Measurements from ENCODE around the gene ZNF814. TPM values are rescaled to one million over a fixed set of nuclear protein-coding genes. Genes with fewer than 3 reads are reported as not detected.
"Not testable (repeated sequence)": the region's sequence is repeated elsewhere in the genome, so short reads cannot be mapped to it uniquely, and the experiment has no call there.

Gene ZNF814
- total and polyA plus RNA-seq, 7 experiments from 2014 or later, result 12.7 to 56.9 (median 31.4) TPM

DNA sequence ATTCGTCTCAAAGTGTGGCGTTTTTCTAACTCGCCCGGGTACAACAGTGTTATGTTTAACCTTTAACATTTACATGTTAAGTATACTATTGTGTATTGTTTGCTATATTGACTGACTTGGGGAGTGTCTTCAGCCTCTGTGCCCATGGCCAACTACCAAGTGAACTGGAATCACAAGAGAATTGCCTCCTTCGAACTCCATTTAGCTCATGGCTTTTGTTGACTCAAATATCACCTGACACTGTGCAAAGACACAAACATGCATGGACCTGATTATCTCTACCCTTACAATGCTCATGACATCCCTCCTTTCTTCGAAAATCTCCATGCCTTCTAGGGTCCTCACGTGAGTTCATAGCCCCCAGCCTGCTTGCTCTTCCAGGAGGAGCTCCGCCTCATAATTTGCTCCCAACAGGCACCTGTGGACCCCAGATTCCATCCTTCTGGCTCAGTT is 704 bp downstream of the ZNF814 start:
- H3K36me3 Mint-ChIP-seq, result peaks cover 25 to 63% (median 56%) of the 10 kb centered on the region in 5 donors
- intact Hi-C loops (cut with micrococcal nuclease), result loop anchor here in 1 of 2 donors (1.0 to 5.0 kb wide), 2 partner anchors 39 to 264 kb away; partner anchors contain the start of genes ZNF329 and ZNF587
- peaks cover 5 to 88% (median 59%) of the 10 kb centered on the region in 11 donors for H3K9me3 Mint-ChIP-seq
- no peak for DNase-seq
- ATAC-seq, result no peak
- Histone ChIP-seq H3K36me3 (ENCODE audit: control insufficient read depth in 2 of 3, insufficient read depth in 3 of 3, low read length in 3 of 3) (peaks cover 0 to 30% (median 0%) of the 10 kb centered on the region in 3 experiments), H3K27ac (ENCODE audit: low read depth, low read length) (peak overlapping the region; percentile 74), H3K27me3 (ENCODE audit: control insufficient read depth in 2 of 2, insufficient read depth in 2 of 2, low read length in 2 of 2) (no peaks in the 10 kb centered on the region), H3K4me1 (ENCODE audit: control insufficient read depth in 2 of 2, insufficient read depth in 2 of 2, low read length in 2 of 2) (no peaks in the 10 kb centered on the region), H3K4me3 (ENCODE audit: low read length) (peak overlapping the region; percentile 80), H3K9me3 (ENCODE audit: control insufficient read depth in 2 of 3, low read length in 3 of 3) (peaks cover 0 to 33% (median 0%) of the 10 kb centered on the region in 3 experiments)
- H3K4me1 Mint-ChIP-seq, result peaks cover 18 to 33% (median 22%) of the 10 kb centered on the region in 7 donors
- peak overlapping the region; percentile 84 to 95 (median 90) for H3K4me3 Mint-ChIP-seq
- H3K27me3 Mint-ChIP-seq, result no peaks in the 10 kb centered on the region
- POLR2A ChIA-PET, result interaction anchor here (0.7 to 1.4 kb wide), 5 partner anchors 15 to 1485 kb away, joined by 3 to 5 read pairs (median 4); partner anchors contain the start of gene ZNF606
- CTCF ChIA-PET, result interaction anchor here (0.6 kb wide), 1 partner anchor 542 kb away, joined by 4 read pairs; no protein-coding TSS in a partner anchor
- H3K27ac Mint-ChIP-seq, result peak overlapping the region; percentile 66 to 92 (median 86)

DNA sequence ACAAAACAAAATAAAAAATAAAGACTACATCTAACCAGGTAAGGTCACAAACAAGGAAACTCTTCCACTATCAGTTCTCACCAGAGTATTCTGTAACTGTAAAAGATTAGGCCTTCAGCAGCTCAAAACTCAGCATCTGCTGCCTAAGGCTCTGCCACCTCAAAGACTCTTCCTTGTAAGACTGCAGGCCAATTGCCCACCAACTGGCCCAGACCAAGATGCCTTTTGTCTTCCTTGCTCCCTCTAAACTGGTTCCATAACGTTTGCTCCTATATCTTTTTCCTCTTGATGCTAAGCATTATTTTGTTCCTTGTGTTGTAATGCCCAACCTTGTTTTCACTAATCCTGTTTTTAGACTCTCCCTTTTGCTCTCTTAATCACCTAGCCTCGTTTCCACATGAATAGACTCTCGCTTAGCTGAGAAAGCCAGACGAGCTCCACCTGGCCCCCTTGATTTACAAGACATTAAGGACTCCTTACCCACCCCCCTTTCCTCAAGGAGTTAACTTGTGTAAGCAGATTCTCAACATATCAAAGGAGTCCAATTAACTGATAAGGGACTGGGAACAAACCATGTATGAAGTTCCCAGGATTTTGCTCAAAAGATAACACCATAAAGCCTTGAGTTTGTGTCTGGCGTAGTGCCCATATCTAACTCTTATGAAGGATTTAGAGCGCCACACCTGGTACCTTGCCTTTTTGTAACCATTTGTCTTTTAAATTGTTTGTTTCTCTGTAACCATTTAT is 1.5 kb downstream of the ZNF814 start:
- POLR2A ChIA-PET, result interaction anchor here (0.7 to 1.4 kb wide), 3 partner anchors 14 to 1484 kb away, joined by 3 to 4 read pairs (median 4); no protein-coding TSS in a partner anchor
- Mint-ChIP-seq H3K27ac (peak overlapping the region in 4 of 9 donors; percentile 27 to 92 (median 45)), H3K27me3 (no peaks in the 10 kb centered on the region), H3K4me1 (peaks cover 18 to 33% (median 22%) of the 10 kb centered on the region in 7 donors), H3K36me3 (peaks cover 25 to 65% (median 61%) of the 10 kb centered on the region in 5 donors), H3K4me3 (peak overlapping the region; percentile 84 to 95 (median 90)), H3K9me3 (peaks cover 5 to 90% (median 59%) of the 10 kb centered on the region in 11 donors)
- intact Hi-C loops (cut with micrococcal nuclease), result loop anchor here in 1 of 2 donors (5.0 kb wide), 1 partner anchor 265 kb away; the partner anchor contains the start of gene ZNF329
- peaks cover 0 to 38% (median 0%) of the 10 kb centered on the region in 3 experiments for H3K9me3 ChIP-seq (ENCODE audit: control insufficient read depth in 2 of 3, low read length in 3 of 3)
- peak overlapping the region; percentile 80 for H3K4me3 ChIP-seq (ENCODE audit: low read length)
- H3K36me3 ChIP-seq (ENCODE audit: control insufficient read depth in 2 of 3, insufficient read depth in 3 of 3, low read length in 3 of 3), result peaks cover 0 to 35% (median 0%) of the 10 kb centered on the region in 3 experiments
- DNase-seq, result no peak
- no peak for ATAC-seq
- no peaks in the 10 kb centered on the region for H3K4me1 ChIP-seq (ENCODE audit: control insufficient read depth in 2 of 2, insufficient read depth in 2 of 2, low read length in 2 of 2)
- CTCF ChIA-PET, result no interaction called here
- no peak overlapping the region for H3K27ac ChIP-seq (ENCODE audit: low read depth, low read length)
- H3K27me3 ChIP-seq (ENCODE audit: control insufficient read depth in 2 of 2, insufficient read depth in 2 of 2, low read length in 2 of 2), result no peaks in the 10 kb centered on the region

DNA sequence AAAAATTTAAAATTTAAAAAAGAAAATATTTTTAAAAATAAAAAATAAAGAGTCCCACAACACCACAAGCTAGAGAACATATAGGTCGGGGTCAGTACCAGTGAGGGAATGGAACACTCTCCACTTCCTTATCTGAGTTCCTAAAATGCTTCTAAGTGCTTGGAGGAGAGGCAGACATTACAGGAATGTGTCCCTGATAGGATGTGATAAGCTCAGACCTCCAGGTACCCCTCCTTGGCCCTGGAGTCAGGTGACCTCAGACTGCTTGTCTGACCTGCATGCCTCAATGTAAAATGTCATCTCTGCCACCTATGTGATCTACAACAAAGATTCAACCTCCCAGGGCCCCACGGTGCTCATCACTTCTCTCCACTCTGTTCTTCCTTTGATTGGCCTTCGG is 2.8 kb downstream of the ZNF814 start:
- Histone ChIP-seq H3K9me3 (ENCODE audit: control insufficient read depth in 2 of 3, low read length in 3 of 3) (peaks cover 0 to 38% (median 0%) of the 10 kb centered on the region in 3 experiments), H3K36me3 (ENCODE audit: control insufficient read depth in 2 of 3, insufficient read depth in 3 of 3, low read length in 3 of 3) (peaks cover 0 to 35% (median 0%) of the 10 kb centered on the region in 3 experiments), H3K4me3 (ENCODE audit: low read length) (no peak overlapping the region), H3K27ac (ENCODE audit: low read depth, low read length) (no peak overlapping the region), H3K4me1 (ENCODE audit: control insufficient read depth in 2 of 2, insufficient read depth in 2 of 2, low read length in 2 of 2) (no peaks in the 10 kb centered on the region), H3K27me3 (ENCODE audit: control insufficient read depth in 2 of 2, insufficient read depth in 2 of 2, low read length in 2 of 2) (no peaks in the 10 kb centered on the region)
- Mint-ChIP-seq H3K27ac (no peak overlapping the region), H3K4me3 (peak overlapping the region in 7 of 10 donors; percentile 5 to 66 (median 32)), H3K36me3 (peaks cover 25 to 61% (median 57%) of the 10 kb centered on the region in 5 donors), H3K27me3 (no peaks in the 10 kb centered on the region), H3K9me3 (peaks cover 5 to 82% (median 56%) of the 10 kb centered on the region in 11 donors), H3K4me1 (peaks cover 18 to 33% (median 22%) of the 10 kb centered on the region in 7 donors)
- CTCF ChIA-PET, result no interaction called here
- no peak for ATAC-seq
- POLR2A ChIA-PET, result no interaction called here
- no peak for DNase-seq
- intact Hi-C loops (cut with micrococcal nuclease), result loop anchor here in 1 of 2 donors (5.0 kb wide), 1 partner anchor 266 kb away; the partner anchor contains the start of gene ZNF329

DNA sequence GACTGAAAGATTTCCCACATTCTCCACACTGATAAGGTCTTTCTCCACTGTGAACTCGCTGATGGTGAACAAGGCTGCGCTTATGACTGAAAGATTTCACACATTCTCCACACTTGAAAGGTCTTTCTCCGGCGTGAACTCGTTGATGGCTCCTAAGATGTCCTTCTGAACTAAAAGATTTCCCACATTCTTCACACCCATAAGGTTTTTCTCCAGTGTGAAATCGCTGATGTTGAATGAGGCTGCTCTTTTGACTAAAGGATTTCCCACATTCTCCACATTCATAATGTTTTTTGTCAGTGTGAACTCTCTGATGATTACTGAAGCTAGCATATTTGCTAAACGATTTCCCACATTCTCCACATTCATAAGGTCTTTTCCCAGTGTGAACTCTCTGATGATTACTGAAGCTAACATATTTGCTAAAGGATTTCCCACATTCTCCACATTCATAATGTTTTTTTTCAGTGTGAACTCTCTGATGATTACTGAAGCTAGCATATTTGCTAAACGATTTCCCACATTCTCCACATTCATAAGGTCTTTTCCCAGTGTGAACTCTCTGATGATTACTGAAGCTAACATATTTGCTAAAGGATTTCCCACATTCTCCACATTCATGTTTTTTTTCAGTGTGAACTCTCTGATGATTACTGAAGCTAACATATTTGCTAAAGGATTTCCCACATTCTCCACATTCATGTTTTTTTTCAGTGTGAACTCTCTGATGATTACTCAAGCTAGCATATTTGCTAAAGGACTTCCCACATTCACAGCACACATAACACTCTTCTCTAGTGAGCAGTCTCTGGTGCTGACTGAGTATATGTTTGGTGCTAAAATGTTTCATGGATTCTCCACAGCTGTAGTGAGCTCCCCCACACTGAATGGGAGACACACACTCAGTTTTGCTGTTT is 14.7 kb downstream of the ZNF814 start:
- H3K4me3 Mint-ChIP-seq; H3K4me1 ChIP-seq (ENCODE audit: control insufficient read depth in 2 of 2, insufficient read depth in 2 of 2, low read length in 2 of 2); intact Hi-C loops (cut with micrococcal nuclease); H3K27ac ChIP-seq (ENCODE audit: low read depth, low read length); CTCF ChIA-PET; ATAC-seq; DNase-seq; H3K4me1 Mint-ChIP-seq; H3K4me3 ChIP-seq (ENCODE audit: low read length); H3K27me3 Mint-ChIP-seq; POLR2A ChIA-PET; H3K27me3 ChIP-seq (ENCODE audit: control insufficient read depth in 2 of 2, insufficient read depth in 2 of 2, low read length in 2 of 2): not testable (repeated sequence)
- H3K36me3 Mint-ChIP-seq, result peaks cover 19 to 71% (median 56%) of the 10 kb centered on the region in 5 donors
- peak overlapping the region in 2 of 9 donors; percentile 6 to 18 for H3K27ac Mint-ChIP-seq
- peaks cover 0 to 94% (median 68%) of the 10 kb centered on the region in 11 donors for H3K9me3 Mint-ChIP-seq
- Histone ChIP-seq H3K9me3 (ENCODE audit: control insufficient read depth in 2 of 3, low read length in 3 of 3) (peaks cover 21 to 95% (median 36%) of the 10 kb centered on the region in 3 experiments), H3K36me3 (ENCODE audit: control insufficient read depth in 2 of 3, insufficient read depth in 3 of 3, low read length in 3 of 3) (peaks cover 0 to 51% (median 16%) of the 10 kb centered on the region in 3 experiments)

DNA sequence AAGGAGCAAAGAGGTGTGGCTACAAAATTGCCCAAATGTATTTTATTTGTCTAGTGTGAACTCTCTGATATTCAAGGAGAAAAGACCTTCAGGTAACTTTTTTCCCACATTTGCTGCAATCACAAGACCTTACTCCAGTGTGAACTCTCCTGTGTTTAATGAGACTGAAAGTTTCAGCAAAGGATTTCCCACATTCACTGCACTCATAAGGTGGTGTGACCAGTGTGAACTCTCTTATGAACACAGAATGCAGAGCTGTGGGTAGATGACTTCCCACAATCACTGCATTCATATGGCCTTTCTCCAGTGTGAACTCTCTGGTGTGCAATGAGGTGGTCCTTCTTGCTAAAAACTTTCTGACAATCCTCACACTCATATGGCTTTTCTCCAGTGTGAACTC is 16.4 kb downstream of the ZNF814 start:
- POLR2A ChIA-PET, result no interaction called here
- peaks cover 0 to 47% (median 14%) of the 10 kb centered on the region in 3 experiments for H3K36me3 ChIP-seq (ENCODE audit: control insufficient read depth in 2 of 3, insufficient read depth in 3 of 3, low read length in 3 of 3)
- DNase-seq (no peak), ATAC-seq (no peak)
- Mint-ChIP-seq H3K27ac (no peak overlapping the region), H3K4me3 (no peak overlapping the region), H3K27me3 (no peaks in the 10 kb centered on the region), H3K4me1 (peaks cover 0 to 4% (median 0%) of the 10 kb centered on the region in 7 donors), H3K9me3 (peaks cover 0 to 94% (median 73%) of the 10 kb centered on the region in 11 donors), H3K36me3 (peaks cover 16 to 72% (median 54%) of the 10 kb centered on the region in 5 donors)
- no peak overlapping the region for H3K4me3 ChIP-seq (ENCODE audit: low read length)
- no peaks in the 10 kb centered on the region for H3K4me1 ChIP-seq (ENCODE audit: control insufficient read depth in 2 of 2, insufficient read depth in 2 of 2, low read length in 2 of 2)
- intact Hi-C loops (cut with micrococcal nuclease), result no loop called here
- H3K27ac ChIP-seq (ENCODE audit: low read depth, low read length), result no peak overlapping the region
- CTCF ChIA-PET, result no interaction called here
- H3K27me3 ChIP-seq (ENCODE audit: control insufficient read depth in 2 of 2, insufficient read depth in 2 of 2, low read length in 2 of 2), result no peaks in the 10 kb centered on the region
- H3K9me3 ChIP-seq (ENCODE audit: control insufficient read depth in 2 of 3, low read length in 3 of 3), result peaks cover 26 to 95% (median 43%) of the 10 kb centered on the region in 3 experiments

DNA sequence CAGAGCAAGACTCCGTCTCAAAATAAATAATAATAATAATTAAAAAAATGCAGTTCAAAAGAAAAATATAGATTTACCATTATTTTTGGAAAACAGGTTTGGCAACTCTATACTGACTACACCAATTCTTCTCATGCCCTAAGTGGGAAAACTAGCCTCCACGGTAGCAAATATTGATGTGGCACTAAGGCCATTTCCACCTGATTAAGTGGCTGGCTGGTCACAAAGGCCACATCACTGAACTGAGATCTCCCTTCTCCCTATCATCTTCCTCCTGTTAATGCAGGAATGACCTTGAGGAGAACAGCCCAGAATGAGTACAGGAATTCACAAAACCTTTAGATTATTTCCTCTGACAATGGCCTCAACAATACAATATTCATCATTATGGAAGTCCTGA is 18.6 kb downstream of the ZNF814 start:
- intact Hi-C loops (cut with micrococcal nuclease), result no loop called here
- Histone ChIP-seq H3K4me3 (ENCODE audit: low read length) (no peak overlapping the region), H3K9me3 (ENCODE audit: control insufficient read depth in 2 of 3, low read length in 3 of 3) (peaks cover 23 to 93% (median 44%) of the 10 kb centered on the region in 3 experiments), H3K36me3 (ENCODE audit: control insufficient read depth in 2 of 3, insufficient read depth in 3 of 3, low read length in 3 of 3) (peaks cover 0 to 48% (median 13%) of the 10 kb centered on the region in 3 experiments), H3K27me3 (ENCODE audit: control insufficient read depth in 2 of 2, insufficient read depth in 2 of 2, low read length in 2 of 2) (no peaks in the 10 kb centered on the region), H3K4me1 (ENCODE audit: control insufficient read depth in 2 of 2, insufficient read depth in 2 of 2, low read length in 2 of 2) (no peaks in the 10 kb centered on the region), H3K27ac (ENCODE audit: low read depth, low read length) (no peak overlapping the region)
- Mint-ChIP-seq H3K27ac (no peak overlapping the region), H3K4me1 (no peaks in the 10 kb centered on the region), H3K4me3 (peak overlapping the region in 1 of 10 donors; percentile 32), H3K36me3 (peaks cover 11 to 73% (median 55%) of the 10 kb centered on the region in 5 donors), H3K9me3 (peaks cover under 1 to 94% (median 71%) of the 10 kb centered on the region in 11 donors), H3K27me3 (no peaks in the 10 kb centered on the region)
- no peak for DNase-seq
- ChIA-PET POLR2A (no interaction called here), CTCF (interaction anchor here (0.6 kb wide), 1 partner anchor 311 kb away, joined by 3 read pairs; no protein-coding TSS in a partner anchor)
- no peak for ATAC-seq
